Activated CD8-positive, alpha-beta T cell treated with anti-CD3 and anti-CD28 coated beads for 36 hours (primary cell): ENCODE results near the gene C1QTNF7. TPM values are rescaled to one million over a fixed set of nuclear protein-coding genes. Genes with fewer than 3 reads are reported as not detected.

ENCODE experiments used
- ATAC-seq: fragments of 200-7000 bp; cut with Tn5 transposase; one replicate; pipeline ENCODE4 v1.10.0; 2021; ENCODE audit warnings: mild to moderate bottlenecking, moderate library complexity
- CTCF ChIA-PET: fragments of 350-600 bp; sonication (Branson Sonifier 250); formaldehyde crosslinking; loops from one replicate; lab custom pipeline; 2021; ENCODE audit warnings: antibody characterized with exemption; lab: Charles Lee
- POLR2A ChIA-PET: fragments of 350-600 bp; sonication (Branson Sonifier 250); formaldehyde crosslinking; loops from one replicate; lab custom pipeline; 2021; ENCODE audit warnings: antibody characterized with exemption; lab: Charles Lee
- DNase-seq: peaks from one replicate; pipeline ENCODE4 v3.0.0-alpha.2; 2020
- H3K27ac Mint-ChIP-seq: one replicate; pipeline ENCODE4 v1.8.0; 2021; ENCODE audit warnings: mild to moderate bottlenecking, mixed read lengths
- H3K27me3 Mint-ChIP-seq: one replicate; pipeline ENCODE4 v1.8.0; 2021; ENCODE audit warnings: mixed read lengths
- H3K36me3 Mint-ChIP-seq: one replicate; pipeline ENCODE4 v1.8.0; 2021; ENCODE audit warnings: low read depth, mixed read lengths
- H3K4me1 Mint-ChIP-seq: one replicate; pipeline ENCODE4 v1.8.0; 2021; ENCODE audit warnings: low read depth, mixed read lengths
- H3K4me3 Mint-ChIP-seq: one replicate; pipeline ENCODE4 v1.8.0; 2021; ENCODE audit warnings: mild to moderate bottlenecking, moderate library complexity, mixed read lengths
- H3K9me3 Mint-ChIP-seq: one replicate; pipeline ENCODE4 v1.8.0; 2021; ENCODE audit warnings: mixed read lengths
- CTCF ChIP-seq: fragments of 200-600 bp; IDR thresholded peaks from one replicate; pipeline ENCODE4 v1.8.0; 2022; ENCODE audit warnings: antibody characterized with exemption, mild to moderate bottlenecking
- intact Hi-C: fragments of 100-400 bp; cut with micrococcal nuclease; formaldehyde crosslinking; loops from one replicate; pipeline ENCODE4 v1.10.0; 2022
- total RNA-seq, 2 experiments: library from RNA; stranded (reverse); gene quantifications; one replicate each; pipeline ENCODE4 v1.2.3, GENCODE V29; 2021

The C1QTNF7 gene
- total RNA-seq, 2 experiments from 2014 or later = not detected

DNA sequence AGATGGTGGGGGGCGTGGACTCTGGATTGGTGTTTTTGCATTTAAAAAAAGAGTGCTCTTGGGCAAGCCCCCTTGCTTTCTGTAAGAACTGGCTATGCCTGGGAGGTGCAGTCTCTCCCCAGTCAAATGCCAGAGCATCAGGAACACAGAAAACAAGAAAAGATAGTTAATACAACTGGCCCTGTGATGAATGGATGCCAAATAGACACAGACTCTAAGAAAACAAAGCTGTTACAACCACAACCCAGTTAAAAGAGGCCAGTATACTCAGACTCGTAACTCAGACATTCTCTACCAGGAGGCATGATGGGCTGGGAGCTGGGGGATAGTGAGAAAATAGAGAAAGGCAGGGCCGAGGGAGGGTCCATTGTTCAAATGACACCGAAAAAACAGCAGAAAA lies 32.5 kb upstream of the C1QTNF7 start:
- no peak for ATAC-seq
- POLR2A ChIA-PET = no interaction called here
- H3K4me3 Mint-ChIP-seq = no peak overlapping the region
- no peaks in the 10 kb centered on the region for H3K27me3 Mint-ChIP-seq
- no peak overlapping the region for H3K27ac Mint-ChIP-seq
- intact Hi-C loops = no loop called here
- no peak for TF ChIP-seq CTCF
- H3K4me1 Mint-ChIP-seq = peaks cover 11% of the 10 kb centered on the region
- no peak for DNase-seq
- CTCF ChIA-PET = interaction anchor here (1.0 to 5.6 kb wide), 12 partner anchors 10 to 241 kb away, joined by 3 to 36 read pairs (median 12); partner anchors contain the start of gene CC2D2A
- no peaks in the 10 kb centered on the region for H3K36me3 Mint-ChIP-seq
- no peaks in the 10 kb centered on the region for H3K9me3 Mint-ChIP-seq

DNA sequence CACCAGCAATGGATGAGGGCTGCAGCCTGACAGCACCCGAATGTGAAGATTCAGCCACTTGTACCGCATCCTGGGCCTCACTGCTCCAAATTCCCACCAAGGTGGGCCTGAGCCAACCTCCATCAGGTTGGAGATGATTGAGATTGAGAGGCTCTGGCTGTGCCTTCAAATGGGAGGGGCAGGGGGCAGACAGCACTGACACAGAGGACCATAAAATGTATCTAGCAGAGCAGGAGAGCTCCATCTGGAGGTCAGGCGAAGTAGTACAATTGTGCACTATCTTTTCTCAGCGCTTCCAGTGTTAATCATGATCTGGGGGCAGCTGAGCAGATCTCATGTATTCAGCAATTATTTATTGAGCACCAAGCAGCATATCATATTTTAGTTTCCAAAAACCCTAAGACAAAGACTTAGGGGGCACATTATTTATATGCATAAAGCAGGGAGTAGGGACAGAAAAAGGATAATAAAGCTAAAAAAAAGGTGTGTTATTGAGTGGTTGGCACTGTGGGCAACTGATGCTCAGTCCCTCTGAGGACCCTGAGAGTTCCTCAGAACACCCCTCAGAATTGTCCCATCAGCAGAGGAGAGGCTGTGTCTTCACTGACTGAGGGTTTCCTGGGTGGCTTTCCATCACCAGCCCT lies 31.6 kb upstream of the C1QTNF7 start:
- intact Hi-C loops = loop anchor here (1.0 kb wide), 1 partner anchor 159 kb away; no protein-coding TSS in a partner anchor
- TF ChIP-seq CTCF = peak; percentile 87
- DNase-seq (peak; percentile 78), ATAC-seq (peak; percentile 83)
- POLR2A ChIA-PET = interaction anchor here (0.6 kb wide), 1 partner anchor 238 kb away, joined by 3 read pairs; no protein-coding TSS in a partner anchor
- Mint-ChIP-seq H3K27me3 (no peaks in the 10 kb centered on the region), H3K9me3 (no peaks in the 10 kb centered on the region), H3K4me3 (no peak overlapping the region), H3K27ac (no peak overlapping the region), H3K36me3 (no peaks in the 10 kb centered on the region), H3K4me1 (peaks cover 21% of the 10 kb centered on the region)
- CTCF ChIA-PET = interaction anchor here (0.6 to 5.6 kb wide), 31 partner anchors 9 to 286 kb away, joined by 3 to 36 read pairs (median 6); partner anchors contain the start of gene CC2D2A

DNA sequence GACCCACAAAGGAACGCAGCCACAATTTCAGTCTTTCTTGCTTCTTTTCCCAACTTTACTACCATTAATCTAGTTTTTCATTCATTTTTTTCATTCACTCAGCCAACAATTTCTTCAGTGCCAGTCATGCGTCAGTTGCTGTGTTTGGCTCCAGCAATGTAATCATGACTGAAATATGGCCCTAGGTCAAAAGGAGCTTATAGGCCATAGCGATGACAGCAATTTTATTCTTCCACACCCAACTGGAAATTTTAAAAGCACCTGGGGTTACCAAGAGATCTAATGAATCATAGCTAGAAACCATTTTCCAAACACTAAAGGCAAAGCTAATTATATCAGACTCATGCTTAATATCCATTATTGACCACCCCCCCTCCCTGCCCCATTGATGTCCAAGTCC lies 29.8 kb upstream of the C1QTNF7 start:
- DNase-seq (no peak), ATAC-seq (no peak)
- H3K4me3 Mint-ChIP-seq = no peak overlapping the region
- POLR2A ChIA-PET = no interaction called here
- H3K4me1 Mint-ChIP-seq = peaks cover 32% of the 10 kb centered on the region
- H3K9me3 Mint-ChIP-seq = no peaks in the 10 kb centered on the region
- H3K36me3 Mint-ChIP-seq = no peaks in the 10 kb centered on the region
- intact Hi-C loops = no loop called here
- no peaks in the 10 kb centered on the region for H3K27me3 Mint-ChIP-seq
- CTCF ChIA-PET = interaction anchor here (1.1 to 5.6 kb wide), 5 partner anchors 7 to 170 kb away, joined by 3 to 36 read pairs (median 15); no protein-coding TSS in a partner anchor
- no peak overlapping the region for H3K27ac Mint-ChIP-seq
- TF ChIP-seq CTCF = no peak

- H3K4me3 Mint-ChIP-seq = no peak overlapping the region
- POLR2A ChIA-PET = interaction anchor here (1.0 kb wide), 1 partner anchor 10 kb away, joined by 3 read pairs; no protein-coding TSS in a partner anchor
- intact Hi-C loops = no loop called here
- no peaks in the 10 kb centered on the region for H3K9me3 Mint-ChIP-seq
- no peak for TF ChIP-seq CTCF
- no peak overlapping the region for H3K27ac Mint-ChIP-seq
- H3K4me1 Mint-ChIP-seq = peaks cover 32% of the 10 kb centered on the region
- H3K36me3 Mint-ChIP-seq = no peaks in the 10 kb centered on the region
- no peak for ATAC-seq
- CTCF ChIA-PET = interaction anchor here (1.1 to 5.6 kb wide), 2 partner anchors 59 to 160 kb away, joined by 3 to 27 read pairs; no protein-coding TSS in a partner anchor
- no peaks in the 10 kb centered on the region for H3K27me3 Mint-ChIP-seq
- no peak for DNase-seq
These were observed 29.1 kb upstream of the C1QTNF7 start for GRCh38 chr4:15398732-15399131.

- no peak for TF ChIP-seq CTCF
- POLR2A ChIA-PET = no interaction called here
- no peak for ATAC-seq
- peaks cover 32% of the 10 kb centered on the region for H3K4me1 Mint-ChIP-seq
- no peaks in the 10 kb centered on the region for H3K27me3 Mint-ChIP-seq
- H3K27ac Mint-ChIP-seq = no peak overlapping the region
- H3K36me3 Mint-ChIP-seq = no peaks in the 10 kb centered on the region
- H3K4me3 Mint-ChIP-seq = no peak overlapping the region
- intact Hi-C loops = loop anchor here (2.0 kb wide), 1 partner anchor 57 kb away; no protein-coding TSS in a partner anchor
- H3K9me3 Mint-ChIP-seq = no peaks in the 10 kb centered on the region
- DNase-seq = no peak
- CTCF ChIA-PET = interaction anchor here (1.0 to 5.6 kb wide), 5 partner anchors 22 to 165 kb away, joined by 3 to 27 read pairs (median 3); partner anchors contain the start of gene C1QTNF7
These were observed 27.6 kb upstream of the C1QTNF7 start for GRCh38 chr4:15400226-15400625.
